ENCODE results near the gene DCP1B. TPM values are rescaled to one million over a fixed set of nuclear protein-coding genes. Genes with fewer than 3 reads are reported as not detected.

Gene DCP1B
- total and polyA plus RNA-seq, 2 donors (not counting 1 experiment from before 2014, with no cell fraction given) = 12.3 to 18.0 TPM

DNA sequence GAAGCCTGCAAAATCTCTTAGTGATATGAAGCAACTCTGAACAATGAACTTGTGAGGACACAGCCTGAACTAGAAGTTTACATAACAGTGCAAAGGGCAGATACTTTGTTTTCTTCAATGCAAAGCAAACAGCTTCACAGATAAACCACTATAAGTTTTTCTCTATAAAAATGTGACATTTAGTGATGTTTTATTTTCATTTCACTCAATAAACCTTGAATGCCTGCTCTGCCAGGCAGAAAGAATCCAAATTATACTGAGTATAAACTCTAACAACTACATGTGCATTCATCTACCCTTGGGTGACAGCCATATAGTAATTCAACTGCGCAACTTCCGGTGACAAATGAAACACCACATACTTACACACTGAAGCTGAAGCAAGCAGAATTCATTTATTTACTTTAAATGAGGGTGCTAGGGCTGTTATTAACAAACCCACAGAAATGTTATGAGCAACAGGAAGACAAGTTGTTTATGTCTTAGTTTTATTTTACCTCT, 10.3 kb downstream of the DCP1B start:
- no peaks in the 10 kb centered on the region for H4K20me1 ChIP-seq (ENCODE audit: control insufficient read depth, insufficient read depth, low read length, poor library complexity, severe bottlenecking)
- H3K4me3 Mint-ChIP-seq = no peak overlapping the region
- peaks cover 13% of the 10 kb centered on the region for H3K79me2 ChIP-seq (ENCODE audit: control insufficient read depth, insufficient read depth, low read length)
- no peak overlapping the region for H2AFZ ChIP-seq (ENCODE audit: insufficient read depth, low read depth, low read length, poor library complexity, severe bottlenecking)
- no peaks in the 10 kb centered on the region for H3K4me1 Mint-ChIP-seq
- no peak overlapping the region for H3K9ac ChIP-seq (ENCODE audit: low read length)
- no peaks in the 10 kb centered on the region for H3K9me3 ChIP-seq (ENCODE audit: control extremely low read depth in 1 of 3, control insufficient read depth in 2 of 3, insufficient read depth in 1 of 3, low read length in 2 of 3)
- no peak for DNase-seq
- POLR2A ChIA-PET = no interaction called here
- H3K36me3 ChIP-seq (replicated peaks in 1 of 2; ENCODE audit: control extremely low read depth in 1 of 2, control insufficient read depth in 1 of 2, extremely low read depth in 1 of 2, insufficient read depth in 2 of 2, low read length in 1 of 2) = peaks cover 6 to 37% of the 10 kb centered on the region in 2 experiments
- H3K4me1 ChIP-seq (ENCODE audit: control insufficient read depth in 2 of 2, insufficient read depth in 2 of 2, low read length in 2 of 2) = no peaks in the 10 kb centered on the region
- no peak overlapping the region for H3K4me2 ChIP-seq (replicated peaks; ENCODE audit: low read depth, low read length, poor library complexity, severe bottlenecking)
- TF ChIP-seq EZH2 (IDR thresholded peaks at IDR 0.05; ENCODE audit: borderline replicate concordance, insufficient read depth, low read depth, low read length, poor library complexity, severe bottlenecking) = no peak
- TF ChIP-seq, protein P1, sequence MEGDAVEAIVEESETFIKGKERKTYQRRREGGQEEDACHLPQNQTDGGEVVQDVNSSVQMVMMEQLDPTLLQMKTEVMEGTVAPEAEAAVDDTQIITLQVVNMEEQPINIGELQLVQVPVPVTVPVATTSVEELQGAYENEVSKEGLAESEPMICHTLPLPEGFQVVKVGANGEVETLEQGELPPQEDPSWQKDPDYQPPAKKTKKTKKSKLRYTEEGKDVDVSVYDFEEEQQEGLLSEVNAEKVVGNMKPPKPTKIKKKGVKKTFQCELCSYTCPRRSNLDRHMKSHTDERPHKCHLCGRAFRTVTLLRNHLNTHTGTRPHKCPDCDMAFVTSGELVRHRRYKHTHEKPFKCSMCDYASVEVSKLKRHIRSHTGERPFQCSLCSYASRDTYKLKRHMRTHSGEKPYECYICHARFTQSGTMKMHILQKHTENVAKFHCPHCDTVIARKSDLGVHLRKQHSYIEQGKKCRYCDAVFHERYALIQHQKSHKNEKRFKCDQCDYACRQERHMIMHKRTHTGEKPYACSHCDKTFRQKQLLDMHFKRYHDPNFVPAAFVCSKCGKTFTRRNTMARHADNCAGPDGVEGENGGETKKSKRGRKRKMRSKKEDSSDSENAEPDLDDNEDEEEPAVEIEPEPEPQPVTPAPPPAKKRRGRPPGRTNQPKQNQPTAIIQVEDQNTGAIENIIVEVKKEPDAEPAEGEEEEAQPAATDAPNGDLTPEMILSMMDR (IDR thresholded peaks at IDR 0.05) = no peak
- no peak for ATAC-seq (ENCODE audit: low read depth)
- H3K27me3 ChIP-seq (replicated peaks in 1 of 4; ENCODE audit: control extremely low read depth in 1 of 4, control insufficient read depth in 3 of 4, insufficient read depth in 4 of 4, low read length in 3 of 4) = no peaks in the 10 kb centered on the region
- WGBS (ENCODE audit: insufficient coverage) = no CpG with 5 or more reads among the region's 2 CpGs
- no peak overlapping the region for H3K27ac ChIP-seq (ENCODE audit: low read length in 2 of 2)
- no peaks in the 10 kb centered on the region for H3K27me3 Mint-ChIP-seq
- CTCF ChIA-PET = no interaction called here
- intact Hi-C loops (cut with micrococcal nuclease) = no loop called here
- no peaks in the 10 kb centered on the region for H3K9me3 Mint-ChIP-seq (ENCODE audit: insufficient read depth)
- H3K27ac Mint-ChIP-seq = no peak overlapping the region
- no peak overlapping the region for H3K4me3 ChIP-seq (ENCODE audit: control extremely low read depth in 1 of 5, extremely low read depth in 1 of 5, insufficient read depth in 1 of 5, low read depth in 2 of 5, low read length in 4 of 5)

DNA sequence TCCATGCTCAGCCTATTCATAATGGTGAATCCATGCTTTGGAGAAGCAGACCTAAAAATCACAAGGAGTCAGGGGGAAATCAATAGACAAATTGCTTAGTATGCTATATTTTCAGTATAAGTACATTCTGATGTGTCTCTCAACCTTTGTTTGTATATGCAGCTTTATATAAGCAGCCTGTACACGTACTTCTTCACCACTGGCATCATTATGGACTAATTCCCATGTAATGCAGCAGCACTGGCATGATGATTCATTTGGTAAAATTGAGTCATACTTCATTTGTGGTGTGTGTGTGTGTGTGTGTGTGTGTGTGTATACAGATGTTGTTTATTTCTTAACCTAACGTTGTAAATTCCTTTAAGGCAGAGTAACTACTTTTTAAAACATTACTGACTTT, 10.9 kb downstream of the DCP1B start:
- no peak overlapping the region for H3K4me3 ChIP-seq (ENCODE audit: control extremely low read depth in 1 of 5, extremely low read depth in 1 of 5, insufficient read depth in 1 of 5, low read depth in 2 of 5, low read length in 4 of 5)
- H3K27me3 ChIP-seq (replicated peaks in 1 of 4; ENCODE audit: control extremely low read depth in 1 of 4, control insufficient read depth in 3 of 4, insufficient read depth in 4 of 4, low read length in 3 of 4) = no peaks in the 10 kb centered on the region
- no peak overlapping the region for H3K27ac ChIP-seq (ENCODE audit: low read length in 2 of 2)
- DNase-seq (no peak), ATAC-seq (ENCODE audit: low read depth) (no peak)
- no peaks in the 10 kb centered on the region for H3K9me3 Mint-ChIP-seq (ENCODE audit: insufficient read depth)
- H2AFZ ChIP-seq (ENCODE audit: insufficient read depth, low read depth, low read length, poor library complexity, severe bottlenecking) = no peak overlapping the region
- H3K9me3 ChIP-seq (ENCODE audit: control extremely low read depth in 1 of 3, control insufficient read depth in 2 of 3, insufficient read depth in 1 of 3, low read length in 2 of 3) = no peaks in the 10 kb centered on the region
- no peaks in the 10 kb centered on the region for H3K4me1 ChIP-seq (ENCODE audit: control insufficient read depth in 2 of 2, insufficient read depth in 2 of 2, low read length in 2 of 2)
- no peak overlapping the region for H3K27ac Mint-ChIP-seq
- no peaks in the 10 kb centered on the region for H3K4me1 Mint-ChIP-seq
- H3K79me2 ChIP-seq (ENCODE audit: control insufficient read depth, insufficient read depth, low read length) = peaks cover 13% of the 10 kb centered on the region
- intact Hi-C loops (cut with micrococcal nuclease) = no loop called here
- H3K36me3 ChIP-seq (replicated peaks in 1 of 2; ENCODE audit: control extremely low read depth in 1 of 2, control insufficient read depth in 1 of 2, extremely low read depth in 1 of 2, insufficient read depth in 2 of 2, low read length in 1 of 2) = peaks cover 6 to 37% of the 10 kb centered on the region in 2 experiments
- WGBS (ENCODE audit: insufficient coverage) = no CpG with 5 or more reads among the region's 2 CpGs
- H3K9ac ChIP-seq (ENCODE audit: low read length) = no peak overlapping the region
- no peaks in the 10 kb centered on the region for H4K20me1 ChIP-seq (ENCODE audit: control insufficient read depth, insufficient read depth, low read length, poor library complexity, severe bottlenecking)
- H3K27me3 Mint-ChIP-seq = no peaks in the 10 kb centered on the region
- TF ChIP-seq, protein P1 (IDR thresholded peaks at IDR 0.05) = no peak
- TF ChIP-seq EZH2 (IDR thresholded peaks at IDR 0.05; ENCODE audit: borderline replicate concordance, insufficient read depth, low read depth, low read length, poor library complexity, severe bottlenecking) = no peak
- no peak overlapping the region for H3K4me2 ChIP-seq (replicated peaks; ENCODE audit: low read depth, low read length, poor library complexity, severe bottlenecking)
- H3K4me3 Mint-ChIP-seq = no peak overlapping the region
- POLR2A ChIA-PET = no interaction called here
- CTCF ChIA-PET = no interaction called here
